Measurements from ENCODE around the gene SPON1. TPM values are rescaled to one million over a fixed set of nuclear protein-coding genes. Genes with fewer than 3 reads are reported as not detected.
A peak's percentile ranks its signal among the peaks of the same experiment; 100 is the strongest.

SPON1 gene
- total and polyA plus RNA-seq, 12 donors: 2.7 to 116 (median 34.4) TPM

GRCh38 chr11:14109742-14110141 is 147.2 kb downstream of the SPON1 start:
- no peak overlapping the region for H3K4me3 ChIP-seq
- peaks cover 0 to 3% of the 10 kb centered on the region in 2 donors for H3K4me1 ChIP-seq (replicated peaks in 1 of 2)
- TF ChIP-seq, protein P1, sequence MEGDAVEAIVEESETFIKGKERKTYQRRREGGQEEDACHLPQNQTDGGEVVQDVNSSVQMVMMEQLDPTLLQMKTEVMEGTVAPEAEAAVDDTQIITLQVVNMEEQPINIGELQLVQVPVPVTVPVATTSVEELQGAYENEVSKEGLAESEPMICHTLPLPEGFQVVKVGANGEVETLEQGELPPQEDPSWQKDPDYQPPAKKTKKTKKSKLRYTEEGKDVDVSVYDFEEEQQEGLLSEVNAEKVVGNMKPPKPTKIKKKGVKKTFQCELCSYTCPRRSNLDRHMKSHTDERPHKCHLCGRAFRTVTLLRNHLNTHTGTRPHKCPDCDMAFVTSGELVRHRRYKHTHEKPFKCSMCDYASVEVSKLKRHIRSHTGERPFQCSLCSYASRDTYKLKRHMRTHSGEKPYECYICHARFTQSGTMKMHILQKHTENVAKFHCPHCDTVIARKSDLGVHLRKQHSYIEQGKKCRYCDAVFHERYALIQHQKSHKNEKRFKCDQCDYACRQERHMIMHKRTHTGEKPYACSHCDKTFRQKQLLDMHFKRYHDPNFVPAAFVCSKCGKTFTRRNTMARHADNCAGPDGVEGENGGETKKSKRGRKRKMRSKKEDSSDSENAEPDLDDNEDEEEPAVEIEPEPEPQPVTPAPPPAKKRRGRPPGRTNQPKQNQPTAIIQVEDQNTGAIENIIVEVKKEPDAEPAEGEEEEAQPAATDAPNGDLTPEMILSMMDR (IDR thresholded peaks at IDR 0.05): no peak
- TF ChIP-seq POLR2A (IDR thresholded peaks at IDR 0.05): no peak
- H3K27me3 ChIP-seq: no peaks in the 10 kb centered on the region
- intact Hi-C loops (cut with DNase I): no loop called here
- H3K36me3 ChIP-seq (replicated peaks in 1 of 2): no peaks in the 10 kb centered on the region
- peak overlapping the region in 2 of 5 donors; percentile 39 to 53 for H3K27ac ChIP-seq
- no peaks in the 10 kb centered on the region for H3K9me3 ChIP-seq (replicated peaks in 1 of 3)
- peak in 1 of 7 donors; percentile 12 for DNase-seq
- WGBS, 4 donors: 61 to 74% (median 66%) methylated on average over 1 of the region's 1 CpG

- intact Hi-C loops (cut with DNase I): no loop called here
- H3K4me1 ChIP-seq (replicated peaks in 1 of 2): peaks cover 0 to 3% of the 10 kb centered on the region in 2 donors
- peak overlapping the region in 2 of 5 donors; percentile 39 to 53 for H3K27ac ChIP-seq
- no peaks in the 10 kb centered on the region for H3K9me3 ChIP-seq (replicated peaks in 1 of 3)
- no peak for TF ChIP-seq POLR2A (IDR thresholded peaks at IDR 0.05)
- TF ChIP-seq, protein P1 (IDR thresholded peaks at IDR 0.05): no peak
- 32 to 68% (median 61%) methylated on average over 2 of the region's 2 CpGs for WGBS, 4 donors
- peak in 1 of 7 donors; percentile 7 for DNase-seq
- no peaks in the 10 kb centered on the region for H3K27me3 ChIP-seq
- H3K36me3 ChIP-seq (replicated peaks in 1 of 2): no peaks in the 10 kb centered on the region
- no peak overlapping the region for H3K4me3 ChIP-seq
Observed at GRCh38 chr11:14110629-14111028, 148.1 kb downstream of the SPON1 start.

GRCh38 chr11:14111496-14111895 is 149.0 kb downstream of the SPON1 start:
- Histone ChIP-seq H3K4me3 (no peak overlapping the region), H3K9me3 (replicated peaks in 1 of 3) (no peaks in the 10 kb centered on the region), H3K27me3 (no peaks in the 10 kb centered on the region), H3K4me1 (replicated peaks in 1 of 2) (peaks cover 0 to 3% of the 10 kb centered on the region in 2 donors), H3K36me3 (replicated peaks in 1 of 2) (no peaks in the 10 kb centered on the region), H3K27ac (no peak overlapping the region)
- TF ChIP-seq, protein P1 (IDR thresholded peaks at IDR 0.05): no peak
- TF ChIP-seq POLR2A (IDR thresholded peaks at IDR 0.05): no peak
- DNase-seq: no peak
- WGBS, 4 donors: 43 to 81% (median 46%) methylated on average over 2 of the region's 2 CpGs
- intact Hi-C loops (cut with DNase I): no loop called here

- intact Hi-C loops (cut with DNase I): no loop called here
- no peak overlapping the region for H3K4me3 ChIP-seq
Observed at GRCh38 chr11:14112721-14113120, 150.2 kb downstream of the SPON1 start.

More at GRCh38 chr11:14112721-14113120, 150.2 kb downstream of the SPON1 start:
- WGBS, 4 donors: 94 to 96% (median 94%) methylated on average over 2 of the region's 2 CpGs
- no peaks in the 10 kb centered on the region for H3K27me3 ChIP-seq
- H3K27ac ChIP-seq: no peak overlapping the region
- H3K36me3 ChIP-seq (replicated peaks in 1 of 2): no peaks in the 10 kb centered on the region
- DNase-seq: no peak
- peaks cover 0 to 3% of the 10 kb centered on the region in 2 donors for H3K4me1 ChIP-seq (replicated peaks in 1 of 2)
- no peaks in the 10 kb centered on the region for H3K9me3 ChIP-seq (replicated peaks in 1 of 3)
- no peak for TF ChIP-seq POLR2A (IDR thresholded peaks at IDR 0.05)
- TF ChIP-seq, protein P1 (IDR thresholded peaks at IDR 0.05): no peak
